Measurements from ENCODE around the gene BRICD5.
"Not testable (repeated sequence)": the region's sequence is repeated elsewhere in the genome, so short reads cannot be mapped to it uniquely, and the experiment has no call there.

BRICD5 gene

DNA sequence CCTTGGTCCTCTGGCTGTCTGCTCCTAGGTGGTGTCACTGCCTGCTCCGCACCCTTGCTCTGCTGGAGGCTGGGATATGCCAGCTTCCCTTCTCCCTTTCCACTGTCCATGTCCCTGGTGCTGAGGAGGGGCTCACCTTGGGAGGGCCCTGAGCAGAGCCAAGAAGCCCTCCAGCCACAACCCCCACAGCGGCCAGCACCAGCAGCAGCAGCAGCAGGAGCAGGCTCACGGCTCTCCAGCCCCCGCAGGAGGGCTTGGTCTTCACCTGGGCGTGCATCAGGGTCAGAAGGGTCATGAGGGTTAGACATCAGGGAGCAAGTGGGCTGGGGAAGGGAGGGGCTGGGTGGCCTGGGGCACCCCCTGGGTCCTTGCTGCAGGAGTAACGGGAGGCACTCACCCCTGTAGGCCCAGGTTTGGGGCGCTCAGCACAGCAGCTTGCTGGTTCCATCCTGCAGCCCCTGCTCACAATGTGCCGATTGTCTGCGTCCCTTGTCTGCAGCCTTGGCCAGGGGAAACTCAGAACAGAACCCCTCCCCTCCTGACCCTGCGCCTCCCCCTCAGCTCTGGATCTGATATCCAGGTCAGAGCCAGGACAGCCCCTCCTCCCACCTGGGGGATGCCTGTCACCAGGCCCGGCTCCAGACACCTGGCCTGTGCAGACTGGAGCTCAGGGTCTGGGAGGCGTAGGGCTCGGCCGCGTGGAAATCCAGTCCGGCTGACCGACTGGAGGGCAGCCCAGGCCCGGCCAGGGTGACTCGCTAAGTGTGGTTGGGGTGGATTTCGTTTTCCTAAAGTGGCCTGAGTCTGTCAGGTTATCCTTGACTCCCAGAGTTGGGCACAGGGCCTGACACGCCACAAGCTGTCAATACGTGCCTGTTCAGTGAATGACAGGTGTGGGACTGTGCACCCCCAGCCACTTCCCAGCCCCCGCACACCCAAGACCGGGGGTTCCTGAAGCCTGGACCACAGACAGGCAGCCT is at the start of gene BRICD5:
Gene BRICD5, minus strand, starts transcription at position 478 of the 980 bp plus-strand sequence. Its CDS starts 30 bp downstream, at position 448.
- no peak for DNase-seq

DNA sequence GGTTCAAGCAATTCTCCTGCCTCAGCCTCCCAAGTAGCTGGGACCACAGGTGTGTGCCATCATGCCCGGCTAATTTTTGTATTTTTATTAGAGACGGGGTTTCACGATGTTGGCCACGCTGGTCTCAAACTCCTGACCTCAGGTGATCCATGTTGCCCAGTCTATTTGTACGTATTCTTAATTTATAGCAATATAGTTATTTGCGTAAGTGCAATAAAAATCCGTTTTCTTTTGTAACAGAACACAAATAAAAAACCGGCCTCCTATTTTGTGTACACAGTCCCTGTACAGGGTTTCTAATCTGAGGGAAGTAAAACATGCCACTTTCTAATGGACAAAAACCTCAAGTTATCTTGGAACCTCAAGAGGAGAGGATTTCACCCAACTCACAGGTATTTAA is 49.6 kb upstream of the BRICD5 start:
- DNase-seq: no peak

DNA sequence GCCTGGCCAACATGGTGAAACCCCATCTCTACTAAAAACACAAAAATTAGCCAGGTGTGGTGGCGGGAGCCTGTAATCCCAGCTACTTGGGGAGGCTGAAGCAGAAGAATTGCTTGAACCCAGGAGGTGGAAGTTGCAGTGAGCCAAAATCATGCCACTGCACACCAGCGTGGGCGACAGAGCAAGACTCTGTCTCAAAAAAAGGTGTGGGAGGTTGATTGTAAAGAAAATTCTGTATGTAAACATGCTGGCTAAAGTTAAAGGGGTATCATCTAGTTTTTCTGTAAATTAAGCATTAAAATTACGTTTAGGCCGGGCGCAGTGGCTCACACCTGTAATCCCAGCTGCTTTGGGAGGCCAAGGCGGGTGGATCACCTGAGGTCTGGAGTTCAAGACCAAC is 47.9 kb upstream of the BRICD5 start:
- DNase-seq: not testable (repeated sequence)

DNA sequence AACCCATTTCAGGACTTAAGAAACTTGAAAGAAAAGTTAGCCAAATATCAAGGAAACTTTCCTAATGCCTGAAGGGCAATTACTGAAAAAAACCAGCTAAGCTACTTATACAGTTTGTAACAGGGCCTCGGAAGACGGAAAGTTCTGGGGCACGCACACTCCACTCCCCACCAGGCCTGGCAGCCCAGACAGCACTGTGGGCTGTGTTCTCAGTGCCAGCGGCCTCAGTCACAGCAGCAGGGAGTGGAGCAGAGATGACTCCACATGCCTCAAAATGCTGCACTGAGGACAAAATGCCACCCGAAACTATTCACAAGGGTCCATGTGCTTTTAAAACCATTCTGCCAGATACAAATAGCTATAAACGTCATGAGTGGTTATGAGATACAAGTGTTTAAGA is 47.1 kb upstream of the BRICD5 start:
- DNase-seq: no peak

DNA sequence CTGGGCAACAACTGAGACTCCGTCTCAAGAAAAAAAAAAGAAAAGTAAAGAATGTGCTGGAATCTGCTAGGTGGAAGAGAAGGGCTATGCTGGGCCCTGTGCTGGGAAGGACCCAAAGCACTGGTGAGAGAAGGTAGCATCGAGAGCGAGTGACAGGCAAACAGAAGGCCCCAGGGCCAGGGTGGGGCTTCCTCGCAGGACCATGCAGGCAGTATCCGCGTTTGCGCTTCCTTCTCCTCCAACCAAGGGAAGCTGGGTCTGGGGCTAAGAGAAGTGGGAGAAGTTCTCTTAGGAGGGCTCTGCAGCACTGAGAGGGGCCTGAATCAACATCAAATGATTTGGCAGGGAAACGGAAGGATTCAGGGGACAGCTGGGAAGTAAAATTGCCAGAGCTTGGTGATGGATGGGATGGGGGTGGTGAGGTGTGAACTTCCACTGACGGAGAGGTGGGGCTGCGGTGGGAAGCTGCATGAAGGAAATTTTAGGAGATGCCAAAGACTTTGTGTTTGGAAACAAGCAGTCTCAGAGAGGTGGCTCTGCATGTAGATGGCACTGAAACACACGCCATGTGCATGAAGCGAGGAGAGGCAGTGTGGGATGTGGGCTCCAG is 46.0 kb upstream of the BRICD5 start:
- DNase-seq: no peak

DNA sequence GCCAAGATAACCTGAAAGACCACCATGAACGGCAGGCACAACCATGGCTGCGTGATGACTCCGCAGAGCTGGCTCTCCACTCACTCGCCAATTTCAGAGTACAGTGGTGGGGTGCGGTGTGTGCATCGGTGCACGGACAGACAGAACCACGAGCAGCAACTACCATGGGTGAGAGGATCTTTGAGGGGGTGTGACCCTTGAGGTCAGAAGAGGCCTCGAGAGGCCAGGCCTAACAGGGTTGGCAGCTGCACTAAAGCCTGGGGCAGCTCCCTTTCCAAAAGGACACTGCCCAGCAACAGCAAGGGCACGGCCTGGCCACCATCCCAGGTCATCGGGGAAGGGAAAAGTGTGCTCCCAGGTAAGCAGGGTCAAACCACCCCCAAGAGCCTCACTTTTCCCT is 42.6 kb upstream of the BRICD5 start:
- no peak for DNase-seq

DNA sequence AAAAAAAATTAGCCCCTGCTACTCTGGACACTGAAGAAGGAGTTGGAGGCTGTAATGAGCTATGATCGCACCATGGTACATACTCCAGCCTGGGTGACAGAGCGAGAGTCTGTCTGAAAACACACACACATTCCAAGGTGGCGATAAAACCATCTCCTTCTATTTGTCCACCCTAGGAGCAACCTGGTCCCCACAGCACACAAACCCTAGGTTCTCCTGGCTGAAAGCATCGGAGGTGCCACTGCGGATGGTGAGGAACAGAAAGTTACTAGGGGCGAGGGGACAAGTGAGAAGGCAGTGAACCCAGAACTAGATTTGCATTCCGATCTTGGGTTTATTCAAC is 42.1 kb upstream of the BRICD5 start:
- DNase-seq: no peak

DNA sequence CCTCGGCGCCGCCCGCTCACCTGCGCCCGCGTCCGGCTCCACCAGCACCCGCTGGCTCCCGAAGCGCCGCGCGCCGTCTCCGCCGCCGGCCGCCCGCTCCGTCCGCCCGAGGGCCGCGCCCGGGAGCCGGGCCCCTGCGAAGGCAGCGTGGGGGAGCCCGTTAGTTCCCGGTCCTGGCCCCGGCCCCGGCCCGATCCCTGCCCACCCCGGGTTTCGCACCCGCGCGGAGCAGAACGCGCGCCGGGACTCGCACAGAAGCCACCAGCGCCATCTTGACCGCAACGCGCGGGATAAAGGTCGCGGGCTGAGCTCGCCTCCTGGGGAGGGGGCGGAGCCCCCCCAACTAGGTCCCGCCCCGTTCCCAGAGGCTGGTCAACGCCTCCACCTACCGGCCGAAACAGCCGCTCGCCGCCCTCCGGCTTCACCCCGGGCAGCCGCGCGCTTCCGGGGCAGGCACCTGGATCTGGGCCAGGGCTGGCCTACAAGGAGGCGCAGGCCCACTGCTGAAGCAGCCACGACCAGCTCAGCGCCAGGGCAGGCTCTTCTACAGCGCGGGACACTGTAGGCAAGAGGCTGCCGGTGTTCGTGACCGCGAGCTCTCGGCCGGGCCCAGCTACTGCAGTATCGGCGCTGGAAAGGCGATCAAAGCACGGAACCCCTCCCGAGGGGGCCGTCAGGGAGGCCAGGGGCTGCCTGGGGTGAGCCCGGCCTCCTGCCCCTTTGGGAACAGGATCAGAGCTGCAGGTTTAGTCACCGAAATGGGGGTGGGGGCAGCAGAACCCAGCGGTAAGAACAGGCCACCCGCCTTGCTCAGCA is 40.8 kb upstream of the BRICD5 start, which contains the start of gene ECI1:
Gene ECI1, minus strand, starts transcription at position 292 of the 816 bp plus-strand sequence. Its CDS starts 21 bp downstream, at position 271.
- DNase-seq: peak; percentile 81

DNA sequence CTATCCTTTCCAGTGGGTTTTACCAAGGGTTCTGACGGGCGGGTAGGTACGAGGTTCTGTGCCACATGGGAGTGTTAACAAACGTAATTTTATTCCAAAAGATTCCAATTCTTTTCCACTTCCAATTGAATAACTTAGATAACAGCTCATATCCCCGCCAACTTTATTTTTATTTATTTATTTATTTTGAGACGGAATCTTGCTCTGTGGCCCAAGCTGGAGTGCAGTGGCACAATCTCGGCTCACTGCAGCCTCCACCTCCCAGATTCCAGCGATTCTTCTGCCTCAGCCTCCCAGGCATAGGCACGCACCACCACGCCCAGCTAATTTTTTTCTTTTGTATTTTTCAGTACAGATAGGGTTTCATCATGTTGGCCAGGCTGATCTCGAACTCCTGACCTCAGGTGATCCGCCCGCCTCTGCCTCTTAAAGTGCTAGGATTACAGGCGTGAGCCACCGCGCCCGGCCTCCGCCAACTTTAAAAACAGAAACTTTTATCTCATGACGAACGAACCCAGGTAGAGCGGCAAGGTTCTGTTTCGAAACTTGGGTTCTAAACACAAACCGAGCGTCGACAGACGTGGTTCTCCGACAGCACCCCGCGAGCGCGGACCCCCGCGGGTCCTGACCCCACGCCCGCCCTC is 40.1 kb upstream of the BRICD5 start:
- no peak for DNase-seq

GRCh38 chr16:2246301-2246885 is 35.7 kb upstream of the BRICD5 start:
- no peak for DNase-seq

GRCh38 chr16:2244926-2245795 is 34.5 kb upstream of the BRICD5 start:
- DNase-seq: no peak

GRCh38 chr16:2244301-2244700 is 33.6 kb upstream of the BRICD5 start:
- no peak for DNase-seq

DNA sequence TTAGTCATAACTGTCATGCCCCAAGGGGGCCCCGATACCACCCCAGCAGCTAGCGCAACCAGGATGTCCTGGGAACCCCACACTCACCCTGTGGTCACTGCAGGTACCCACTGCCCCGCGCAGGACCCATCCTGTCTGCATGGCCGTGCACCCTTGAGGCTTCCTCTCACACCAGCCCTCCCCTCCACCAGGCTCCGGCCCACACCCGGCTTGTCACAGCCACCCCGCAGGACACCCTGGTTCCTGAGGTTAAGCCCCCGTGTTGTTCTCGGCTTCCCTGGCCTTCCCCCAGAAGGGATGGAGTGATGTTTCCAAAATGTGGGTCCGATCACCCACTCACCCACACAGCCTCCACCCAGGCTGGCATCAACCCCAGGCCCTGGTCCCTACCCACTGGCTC is 33.1 kb upstream of the BRICD5 start:
- DNase-seq: no peak

DNA sequence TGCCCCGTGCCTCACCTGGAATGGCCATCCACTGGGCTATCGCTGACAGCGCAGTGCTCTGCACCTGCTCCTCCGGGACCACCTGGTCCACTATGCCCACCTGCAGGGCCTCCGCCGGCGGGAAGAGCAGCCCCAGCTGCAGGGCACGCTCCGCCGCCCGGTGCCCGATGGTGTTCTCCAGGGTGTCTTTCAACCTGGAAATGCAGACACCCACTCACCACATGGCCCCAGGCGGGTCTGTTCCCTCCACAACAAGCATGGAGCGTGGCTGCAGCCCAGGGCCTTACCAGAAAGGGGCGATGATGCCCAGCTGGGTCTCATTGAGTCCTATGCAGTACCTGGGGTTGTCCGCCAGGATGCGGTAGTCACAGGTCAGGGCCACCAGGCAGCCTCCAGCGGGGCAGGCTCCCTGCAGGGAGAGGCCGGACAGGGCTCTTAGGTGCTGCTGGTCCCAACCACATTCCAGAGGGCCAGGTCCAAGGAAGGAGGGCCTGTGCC is 32.4 kb upstream of the BRICD5 start:
- no peak for DNase-seq

GRCh38 chr16:2242598-2242997 is 31.9 kb upstream of the BRICD5 start:
- DNase-seq: no peak

- DNase-seq: not testable (repeated sequence)
These were observed 29.7 kb upstream of the BRICD5 start for GRCh38 chr16:2240331-2240730.

DNA sequence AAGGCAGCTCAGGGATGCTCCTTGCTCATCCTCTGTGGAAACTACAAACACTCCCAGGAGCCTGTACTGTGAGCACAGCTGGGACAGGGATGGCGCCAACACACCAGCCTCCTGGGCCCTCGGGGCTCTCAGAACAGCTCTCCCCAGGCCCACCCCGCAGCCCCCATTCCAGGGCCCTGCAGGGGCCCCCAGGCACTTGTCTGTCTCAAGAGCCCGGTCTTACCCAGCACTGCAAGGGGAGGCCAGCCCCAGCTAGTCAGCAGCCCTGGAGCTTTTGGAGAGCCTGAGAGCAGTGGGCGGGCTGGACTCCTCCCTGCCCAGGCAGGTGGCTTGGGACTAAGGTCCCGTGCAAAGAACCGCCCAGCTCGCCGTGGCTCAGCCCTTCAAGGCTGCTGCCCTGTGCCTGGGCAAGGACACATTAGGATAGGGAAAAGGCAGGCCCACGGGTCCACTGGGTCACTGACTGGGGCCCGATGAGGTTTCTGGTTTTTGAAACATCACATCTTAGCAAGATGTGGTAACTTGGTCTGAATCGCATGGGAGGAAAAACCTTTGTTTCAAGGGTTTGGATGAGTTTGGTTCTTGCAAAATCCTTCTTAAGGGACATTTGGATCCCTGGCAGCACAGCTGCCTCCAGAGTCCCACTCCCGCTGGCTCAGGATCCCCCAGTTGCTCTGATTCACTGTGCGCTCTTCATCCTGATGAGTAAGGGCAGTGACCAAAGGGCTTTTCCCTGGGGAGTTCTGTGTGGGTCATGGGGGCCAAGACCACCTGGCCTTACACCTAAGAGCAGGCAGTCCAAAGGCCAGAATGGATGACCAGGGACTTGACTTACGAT is 28.4 kb upstream of the BRICD5 start:
- no peak for DNase-seq

- DNase-seq: no peak
These were observed 27.6 kb upstream of the BRICD5 start for GRCh38 chr16:2238150-2238837.

GRCh38 chr16:2237493-2238149 is 27.0 kb upstream of the BRICD5 start:
- no peak for DNase-seq

Data from DMS 273 treated with DMSO at 0.1 percent for 48 hours (cell line).